Astrocyte of the spinal cord (primary cell): ENCODE results near the gene PNPLA2.
A peak's percentile ranks its signal among the peaks of the same experiment; 100 is the strongest.

ENCODE experiments used
- DNase-seq: peaks from one replicate; pipeline ENCODE4 v3.0.0; 2011; ENCODE audit warnings: low read depth, low spot score
- H3K4me3 ChIP-seq: 2 replicates; pipeline ENCODE4 v1.5.1; 2011; ENCODE audit warnings: low read depth, mild to moderate bottlenecking, low read length, moderate library complexity
- CTCF ChIP-seq: IDR thresholded peaks from 2 replicates; pipeline ENCODE4 v1.5.1; 2012; ENCODE audit warnings: low read depth, mild to moderate bottlenecking, low read length, inconsistent platforms
- in situ Hi-C: cut with HindIII; loops from 2 replicates; pipeline ENCODE4 v1.10.0; 2017; ENCODE audit warnings: low sequenced_read_pairs

The PNPLA2 gene

GRCh38 chr11:829176-829846, 10.6 kb downstream of the PNPLA2 start:
- TF ChIP-seq CTCF = no peak
- DNase-seq = no peak
- in situ Hi-C loops = no loop called here
- H3K4me3 ChIP-seq = peak overlapping the region; percentile 43

- in situ Hi-C loops = no loop called here
- peak overlapping the region; percentile 43 for H3K4me3 ChIP-seq
- no peak for DNase-seq
- TF ChIP-seq CTCF = no peak
Observed at GRCh38 chr11:829847-830294, 11.2 kb downstream of the PNPLA2 start.

- no peak for TF ChIP-seq CTCF
- DNase-seq = peak; percentile 66
- in situ Hi-C loops = no loop called here
- H3K4me3 ChIP-seq = peak overlapping the region; percentile 43
Observed at GRCh38 chr11:830295-831117, 11.8 kb downstream of the PNPLA2 start.

- in situ Hi-C loops = no loop called here
- DNase-seq = peak; percentile 80
- peak overlapping the region; percentile 12 for H3K4me3 ChIP-seq
- no peak for TF ChIP-seq CTCF
Observed at GRCh38 chr11:831118-831864, 12.6 kb downstream of the PNPLA2 start.

GRCh38 chr11:831961-832528, 13.3 kb downstream of the PNPLA2 start:
- no peak for DNase-seq
- TF ChIP-seq CTCF = no peak
- H3K4me3 ChIP-seq = peak overlapping the region; percentile 40
- in situ Hi-C loops = no loop called here

GRCh38 chr11:832529-833113, 13.9 kb downstream of the PNPLA2 start, which contains the start of gene CD151:
CD151 (plus strand) TSS chr11:832952; CDS start chr11:836070, 3,118 bp downstream.
- in situ Hi-C loops = no loop called here
- peak within 1 kb of the TSS; percentile 77 for H3K4me3 ChIP-seq
- TF ChIP-seq CTCF = no peak
- DNase-seq = peak; percentile 63
